Measurements from ENCODE around the gene PVR.

Gene PVR, protein sequence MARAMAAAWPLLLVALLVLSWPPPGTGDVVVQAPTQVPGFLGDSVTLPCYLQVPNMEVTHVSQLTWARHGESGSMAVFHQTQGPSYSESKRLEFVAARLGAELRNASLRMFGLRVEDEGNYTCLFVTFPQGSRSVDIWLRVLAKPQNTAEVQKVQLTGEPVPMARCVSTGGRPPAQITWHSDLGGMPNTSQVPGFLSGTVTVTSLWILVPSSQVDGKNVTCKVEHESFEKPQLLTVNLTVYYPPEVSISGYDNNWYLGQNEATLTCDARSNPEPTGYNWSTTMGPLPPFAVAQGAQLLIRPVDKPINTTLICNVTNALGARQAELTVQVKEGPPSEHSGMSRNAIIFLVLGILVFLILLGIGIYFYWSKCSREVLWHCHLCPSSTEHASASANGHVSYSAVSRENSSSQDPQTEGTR

DNA sequence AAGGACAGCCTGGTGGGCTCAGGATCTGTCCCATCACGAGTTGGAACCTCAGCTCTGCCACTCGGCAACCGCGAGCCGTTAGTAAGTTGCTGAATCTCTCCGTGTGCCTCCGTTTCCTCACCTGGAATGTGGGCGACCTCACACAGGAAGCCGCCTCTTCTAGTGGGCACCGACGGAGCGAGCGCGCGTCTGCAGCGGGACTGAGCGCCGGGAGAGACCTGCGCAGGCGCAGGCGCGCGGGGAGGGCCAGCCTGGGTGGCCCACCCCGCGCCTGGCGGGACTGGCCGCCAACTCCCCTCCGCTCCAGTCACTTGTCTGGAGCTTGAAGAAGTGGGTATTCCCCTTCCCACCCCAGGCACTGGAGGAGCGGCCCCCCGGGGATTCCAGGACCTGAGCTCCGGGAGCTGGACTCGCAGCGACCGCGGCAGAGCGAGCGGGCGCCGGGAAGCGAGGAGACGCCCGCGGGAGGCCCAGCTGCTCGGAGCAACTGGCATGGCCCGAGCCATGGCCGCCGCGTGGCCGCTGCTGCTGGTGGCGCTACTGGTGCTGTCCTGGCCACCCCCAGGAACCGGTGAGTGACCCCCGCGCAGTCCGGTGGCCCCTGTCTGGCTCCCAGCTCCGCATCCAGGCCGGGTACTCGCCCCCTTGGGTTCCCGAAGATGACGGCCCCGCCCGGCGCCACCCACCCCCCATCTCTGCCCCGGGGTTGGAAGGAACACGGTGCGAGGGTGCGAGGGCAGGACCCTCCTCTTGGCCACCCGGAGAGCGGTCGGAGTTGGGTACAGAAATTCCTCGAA, at the start of gene PVR:
PVR (plus strand) TSS at position 306 of the 797 bp plus-strand sequence; CDS start at position 493, 187 bp downstream.
- peak; percentile 77 for DNase-seq (ENCODE audit: low spot score)
- in situ Hi-C loops (cut with MboI; ENCODE audit: low pct_unique_long_range_greater_than_20kb, low sequenced_read_pairs, unreplicated experiment), result no loop called here
- TF ChIP-seq CTCF (IDR thresholded peaks at IDR 0.05; ENCODE audit: extremely low read depth, insufficient read depth, missing control alignments), result no peak

DNA sequence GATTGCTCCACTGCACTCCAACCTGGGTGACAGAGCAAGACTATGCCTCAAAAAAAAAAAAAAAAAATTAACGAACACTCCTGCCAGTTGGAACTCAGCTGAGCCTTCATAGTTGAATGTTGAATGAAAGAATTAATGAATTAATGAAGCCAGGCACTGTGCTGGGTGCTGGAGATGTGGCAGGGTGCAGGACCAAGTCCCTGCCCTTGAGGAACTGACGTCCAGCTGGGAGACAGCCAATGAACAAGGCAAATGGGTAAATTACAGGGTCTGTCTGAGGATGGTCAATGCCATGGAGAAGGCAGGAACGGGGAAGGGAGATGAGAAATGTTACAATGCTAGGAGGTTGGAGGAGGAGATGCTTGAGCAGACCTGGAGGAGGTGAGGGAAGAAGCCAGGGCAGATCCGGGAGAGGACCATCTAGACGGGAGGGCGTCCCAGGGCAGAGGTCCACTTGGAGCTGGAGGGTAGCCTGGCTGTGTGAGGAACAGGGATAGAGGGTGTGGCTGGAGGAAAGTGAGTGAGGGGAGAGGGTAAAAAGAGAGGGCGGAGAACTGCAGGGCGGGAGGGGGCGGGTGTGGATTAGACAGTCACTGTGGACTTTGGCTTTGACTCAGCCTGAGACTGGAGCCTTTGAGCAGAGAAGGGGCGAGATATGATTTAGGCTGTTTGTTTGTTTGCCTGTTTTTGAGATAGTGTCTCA, 47.1 kb upstream of the PVR start:
- TF ChIP-seq CTCF (IDR thresholded peaks at IDR 0.05; ENCODE audit: extremely low read depth, insufficient read depth, missing control alignments), result no peak
- in situ Hi-C loops (cut with MboI; ENCODE audit: low pct_unique_long_range_greater_than_20kb, low sequenced_read_pairs, unreplicated experiment), result no loop called here
- no peak for DNase-seq (ENCODE audit: low spot score)

DNA sequence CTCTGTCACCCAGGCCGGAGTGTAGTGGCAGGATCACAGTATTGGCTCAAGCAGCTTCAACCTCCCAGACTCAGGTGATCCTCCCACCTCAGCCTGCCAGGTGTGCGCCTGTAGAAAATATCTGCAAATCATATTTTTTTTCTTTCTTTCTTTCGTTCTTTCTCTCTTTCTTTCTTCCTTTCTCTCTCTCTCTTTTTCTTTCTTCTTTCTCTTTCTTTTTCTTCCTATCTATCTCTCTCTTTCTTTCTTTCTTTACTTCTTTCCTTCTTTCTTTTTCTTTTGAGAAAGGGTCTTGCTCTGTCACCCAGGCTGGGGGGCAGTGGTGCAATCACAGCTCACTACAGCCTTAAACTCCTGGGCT, 46.6 kb upstream of the PVR start:
- DNase-seq (ENCODE audit: low spot score), result no peak
- TF ChIP-seq CTCF (IDR thresholded peaks at IDR 0.05; ENCODE audit: extremely low read depth, insufficient read depth, missing control alignments), result no peak
- in situ Hi-C loops (cut with MboI; ENCODE audit: low pct_unique_long_range_greater_than_20kb, low sequenced_read_pairs, unreplicated experiment), result no loop called here

GRCh38 chr19:44598355-44598754, 45.4 kb upstream of the PVR start:
- in situ Hi-C loops (cut with MboI; ENCODE audit: low pct_unique_long_range_greater_than_20kb, low sequenced_read_pairs, unreplicated experiment), result no loop called here
- DNase-seq (ENCODE audit: low spot score), result no peak
- TF ChIP-seq CTCF (IDR thresholded peaks at IDR 0.05; ENCODE audit: extremely low read depth, insufficient read depth, missing control alignments), result no peak

GRCh38 chr19:44598880-44599279, 44.8 kb upstream of the PVR start:
- no peak for TF ChIP-seq CTCF (IDR thresholded peaks at IDR 0.05; ENCODE audit: extremely low read depth, insufficient read depth, missing control alignments)
- in situ Hi-C loops (cut with MboI; ENCODE audit: low pct_unique_long_range_greater_than_20kb, low sequenced_read_pairs, unreplicated experiment), result no loop called here
- DNase-seq (ENCODE audit: low spot score), result no peak

- in situ Hi-C loops (cut with MboI; ENCODE audit: low pct_unique_long_range_greater_than_20kb, low sequenced_read_pairs, unreplicated experiment), result no loop called here
- no peak for TF ChIP-seq CTCF (IDR thresholded peaks at IDR 0.05; ENCODE audit: extremely low read depth, insufficient read depth, missing control alignments)
- no peak for DNase-seq (ENCODE audit: low spot score)
Measured at GRCh38 chr19:44600466-44600865, 43.2 kb upstream of the PVR start.

All from GM13977 (cell line).